HTERT RPE-1 (cell line): ENCODE data around the gene ADNP2.

Source experiments
- in situ Hi-C: fragments of 300-500 bp; cut with MboI; formaldehyde crosslinking; loops from 4 replicates; pipeline ENCODE4 v1.14.3; 2020; ENCODE audit warnings: low sequenced_read_pairs

ADNP2 gene

GRCh38 chr18:80188643-80189530, 79.8 kb downstream of the ADNP2 start:
- in situ Hi-C loops, result no loop called here

GRCh38 chr18:80189531-80189865, 80.4 kb downstream of the ADNP2 start:
- in situ Hi-C loops, result no loop called here
